ENCODE data around the gene TEKT3. TPM values are rescaled to one million over a fixed set of nuclear protein-coding genes. Genes with fewer than 3 reads are reported as not detected.

TEKT3 gene
- total RNA-seq, 1 experiment from 2014 or later = 0.64 TPM

GRCh38 chr17:15354256-15354655 is 12.9 kb upstream of the TEKT3 start:
- no peak for DNase-seq (ENCODE audit: low read depth)
- in situ Hi-C loops (cut with HindIII; ENCODE audit: low pct_unique_long_range_greater_than_20kb, low sequenced_read_pairs) = no loop called here

GRCh38 chr17:15351925-15352324 is 10.5 kb upstream of the TEKT3 start:
- in situ Hi-C loops (cut with HindIII; ENCODE audit: low pct_unique_long_range_greater_than_20kb, low sequenced_read_pairs) = no loop called here
- DNase-seq (ENCODE audit: low read depth) = no peak

- no peak for DNase-seq (ENCODE audit: low read depth)
- in situ Hi-C loops (cut with HindIII; ENCODE audit: low pct_unique_long_range_greater_than_20kb, low sequenced_read_pairs) = no loop called here
Measured at GRCh38 chr17:15351478-15351840, 10.1 kb upstream of the TEKT3 start.

- no peak for DNase-seq (ENCODE audit: low read depth)
- in situ Hi-C loops (cut with HindIII; ENCODE audit: low pct_unique_long_range_greater_than_20kb, low sequenced_read_pairs) = no loop called here
Measured at GRCh38 chr17:15350777-15351477, 9.5 kb upstream of the TEKT3 start.

GRCh38 chr17:15349119-15349518 is 7.7 kb upstream of the TEKT3 start:
- DNase-seq (ENCODE audit: low read depth) = no peak
- in situ Hi-C loops (cut with HindIII; ENCODE audit: low pct_unique_long_range_greater_than_20kb, low sequenced_read_pairs) = no loop called here

- in situ Hi-C loops (cut with HindIII; ENCODE audit: low pct_unique_long_range_greater_than_20kb, low sequenced_read_pairs) = no loop called here
- peak; percentile 41 for DNase-seq (ENCODE audit: low read depth)
Measured at GRCh38 chr17:15348021-15348420, 6.6 kb upstream of the TEKT3 start.

- DNase-seq (ENCODE audit: low read depth) = no peak
- in situ Hi-C loops (cut with HindIII; ENCODE audit: low pct_unique_long_range_greater_than_20kb, low sequenced_read_pairs) = no loop called here
Measured at GRCh38 chr17:15346066-15346595, 4.7 kb upstream of the TEKT3 start.

- no peak for DNase-seq (ENCODE audit: low read depth)
- in situ Hi-C loops (cut with HindIII; ENCODE audit: low pct_unique_long_range_greater_than_20kb, low sequenced_read_pairs) = no loop called here
Measured at GRCh38 chr17:15343749-15344148, 2.4 kb upstream of the TEKT3 start.

- in situ Hi-C loops (cut with HindIII; ENCODE audit: low pct_unique_long_range_greater_than_20kb, low sequenced_read_pairs) = no loop called here
- no peak for DNase-seq (ENCODE audit: low read depth)
Measured at GRCh38 chr17:15342460-15342859, 1.1 kb upstream of the TEKT3 start.

- DNase-seq (ENCODE audit: low read depth) = no peak
- in situ Hi-C loops (cut with HindIII; ENCODE audit: low pct_unique_long_range_greater_than_20kb, low sequenced_read_pairs) = no loop called here
Measured at GRCh38 chr17:15341966-15342365, 569 bp upstream of the TEKT3 start.

- DNase-seq (ENCODE audit: low read depth) = no peak
- in situ Hi-C loops (cut with HindIII; ENCODE audit: low pct_unique_long_range_greater_than_20kb, low sequenced_read_pairs) = no loop called here
Measured at GRCh38 chr17:15340966-15341365, 431 bp downstream of the TEKT3 start.

GRCh38 chr17:15335446-15335845 is 6.0 kb downstream of the TEKT3 start:
- in situ Hi-C loops (cut with HindIII; ENCODE audit: low pct_unique_long_range_greater_than_20kb, low sequenced_read_pairs) = no loop called here
- DNase-seq (ENCODE audit: low read depth) = no peak

- DNase-seq (ENCODE audit: low read depth) = no peak
- in situ Hi-C loops (cut with HindIII; ENCODE audit: low pct_unique_long_range_greater_than_20kb, low sequenced_read_pairs) = no loop called here
Measured at GRCh38 chr17:15334266-15334665, 7.1 kb downstream of the TEKT3 start.

- in situ Hi-C loops (cut with HindIII; ENCODE audit: low pct_unique_long_range_greater_than_20kb, low sequenced_read_pairs) = no loop called here
- no peak for DNase-seq (ENCODE audit: low read depth)
Measured at GRCh38 chr17:15332338-15332737, 9.1 kb downstream of the TEKT3 start.

- DNase-seq (ENCODE audit: low read depth) = no peak
- in situ Hi-C loops (cut with HindIII; ENCODE audit: low pct_unique_long_range_greater_than_20kb, low sequenced_read_pairs) = no loop called here
Measured at GRCh38 chr17:15323131-15323530, 18.3 kb downstream of the TEKT3 start.

- in situ Hi-C loops (cut with HindIII; ENCODE audit: low pct_unique_long_range_greater_than_20kb, low sequenced_read_pairs) = no loop called here
- DNase-seq (ENCODE audit: low read depth) = no peak
Measured at GRCh38 chr17:15321556-15322251, 19.7 kb downstream of the TEKT3 start.

- in situ Hi-C loops (cut with HindIII; ENCODE audit: low pct_unique_long_range_greater_than_20kb, low sequenced_read_pairs) = no loop called here
- no peak for DNase-seq (ENCODE audit: low read depth)
Measured at GRCh38 chr17:15319452-15320010, 21.9 kb downstream of the TEKT3 start.

GRCh38 chr17:15311996-15312395 is 29.4 kb downstream of the TEKT3 start:
- in situ Hi-C loops (cut with HindIII; ENCODE audit: low pct_unique_long_range_greater_than_20kb, low sequenced_read_pairs) = no loop called here
- DNase-seq (ENCODE audit: low read depth) = no peak

GRCh38 chr17:15309793-15310192 is 31.6 kb downstream of the TEKT3 start:
- in situ Hi-C loops (cut with HindIII; ENCODE audit: low pct_unique_long_range_greater_than_20kb, low sequenced_read_pairs) = no loop called here

More at GRCh38 chr17:15309793-15310192, 31.6 kb downstream of the TEKT3 start:
- no peak for DNase-seq (ENCODE audit: low read depth)
